Stimulated activated CD8-positive, alpha-beta memory T cell treated with anti-CD3 and anti-CD28 coated beads, Interleukin-7, amount 100 ng/mL, for 4 hours (primary cell): Measurements from ENCODE around the gene SYNGAP1.
"Not testable (repeated sequence)": the region's sequence is repeated elsewhere in the genome, so short reads cannot be mapped to it uniquely, and the experiment has no call there.

ENCODE experiments used
- DNase-seq, 2 donors: peaks; one replicate each; pipeline ENCODE4 v3.0.0-alpha.2; 2020; ENCODE audit warnings: low read depth in 2 of 2

SYNGAP1 gene

DNA sequence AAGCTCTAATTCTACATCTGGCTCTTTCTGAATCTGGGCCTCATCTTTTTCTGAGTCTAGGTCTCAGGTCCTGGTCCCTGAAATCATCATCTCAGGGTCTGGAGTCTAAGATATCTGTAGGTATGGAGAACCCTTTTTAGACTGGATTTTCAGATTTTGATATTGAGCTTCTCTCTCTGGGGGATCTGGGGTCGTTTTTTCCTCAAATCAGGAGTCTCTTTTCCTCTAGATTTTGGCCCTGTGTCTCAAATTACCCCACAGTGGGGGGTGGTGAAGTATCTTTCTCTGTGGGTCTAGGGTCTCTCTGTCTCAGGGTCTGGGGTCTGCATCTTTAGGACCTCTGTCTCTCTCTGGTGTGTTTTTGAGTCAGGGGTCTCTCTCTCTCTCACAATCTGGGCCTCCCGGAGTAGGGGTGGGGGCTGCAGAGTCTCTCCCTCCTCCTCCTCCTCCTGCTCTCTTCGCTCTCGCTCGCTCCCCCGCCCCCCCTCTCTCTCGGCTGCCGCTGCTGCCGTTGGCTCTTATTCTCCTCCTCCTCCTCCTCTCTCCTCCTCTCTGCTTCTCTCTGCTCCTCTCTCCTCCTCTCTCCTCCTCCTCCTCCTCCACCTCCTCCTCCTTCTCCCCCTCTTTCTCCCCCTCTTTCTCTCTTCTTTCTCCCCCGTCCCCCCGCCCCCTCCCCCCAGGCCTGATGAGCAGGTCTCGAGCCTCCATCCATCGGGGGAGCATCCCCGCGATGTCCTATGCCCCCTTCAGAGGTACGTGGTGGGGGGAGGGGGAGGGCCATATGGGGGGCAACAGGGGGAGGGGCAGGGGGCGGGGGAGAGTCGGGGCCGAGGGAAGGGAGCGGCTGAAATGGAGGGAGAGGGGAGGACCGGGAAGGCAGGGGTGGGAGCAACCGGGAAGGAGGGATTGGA lies at the start of gene SYNGAP1:
Gene SYNGAP1 (plus strand): TSS at position 486 of the 911 bp plus-strand sequence. CDS start 200 bp downstream, at position 686.
- no peak for DNase-seq

DNA sequence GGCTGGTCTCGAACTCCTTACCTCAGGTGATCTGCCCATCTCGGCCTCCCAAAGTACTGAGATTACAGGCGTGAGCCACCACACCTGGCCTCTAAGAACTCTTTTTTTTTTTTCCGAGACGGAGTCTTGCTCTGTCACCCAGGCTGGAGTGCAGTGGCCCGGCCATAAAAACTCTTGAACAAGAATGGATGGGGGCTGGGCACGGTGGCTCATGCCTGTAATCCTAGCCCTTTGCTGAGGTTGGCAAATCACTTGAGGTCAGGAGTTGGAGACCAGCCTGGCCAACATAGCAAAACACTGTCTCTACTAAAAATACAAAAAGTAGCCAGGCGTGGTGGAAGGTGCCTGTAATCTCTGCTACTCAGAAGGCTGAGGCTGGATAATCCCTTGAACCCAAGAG lies 48.0 kb upstream of the SYNGAP1 start:
- not testable (repeated sequence) for DNase-seq

DNA sequence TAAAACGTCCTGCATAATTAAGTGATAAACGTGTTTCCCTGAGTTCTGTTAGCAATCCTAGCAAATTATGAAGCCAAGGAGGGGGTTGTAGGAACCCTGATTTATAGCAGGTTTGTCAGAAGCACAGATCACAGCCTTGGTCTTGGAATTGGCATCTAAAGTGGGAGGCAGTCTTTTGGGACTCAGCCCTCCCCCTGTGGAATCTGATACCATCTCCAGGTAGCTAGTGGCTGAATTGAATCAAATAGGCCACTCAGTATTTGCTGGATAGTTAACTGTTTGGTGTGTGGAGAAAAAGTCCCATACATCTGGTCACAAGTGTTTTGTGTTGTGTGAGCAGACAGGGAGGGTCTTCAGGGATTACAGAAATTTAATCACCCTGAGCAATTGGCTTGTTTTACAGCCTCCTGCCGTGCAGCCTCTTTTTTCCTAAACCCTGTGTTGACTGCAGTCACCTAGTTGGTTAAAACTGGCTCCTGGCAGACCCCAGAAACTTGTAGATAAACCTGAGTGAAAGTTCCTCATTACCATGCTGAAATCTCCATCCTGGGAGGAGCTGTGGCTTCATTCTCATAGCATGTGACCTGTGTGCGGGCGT lies 47.2 kb upstream of the SYNGAP1 start:
- DNase-seq: no peak

DNA sequence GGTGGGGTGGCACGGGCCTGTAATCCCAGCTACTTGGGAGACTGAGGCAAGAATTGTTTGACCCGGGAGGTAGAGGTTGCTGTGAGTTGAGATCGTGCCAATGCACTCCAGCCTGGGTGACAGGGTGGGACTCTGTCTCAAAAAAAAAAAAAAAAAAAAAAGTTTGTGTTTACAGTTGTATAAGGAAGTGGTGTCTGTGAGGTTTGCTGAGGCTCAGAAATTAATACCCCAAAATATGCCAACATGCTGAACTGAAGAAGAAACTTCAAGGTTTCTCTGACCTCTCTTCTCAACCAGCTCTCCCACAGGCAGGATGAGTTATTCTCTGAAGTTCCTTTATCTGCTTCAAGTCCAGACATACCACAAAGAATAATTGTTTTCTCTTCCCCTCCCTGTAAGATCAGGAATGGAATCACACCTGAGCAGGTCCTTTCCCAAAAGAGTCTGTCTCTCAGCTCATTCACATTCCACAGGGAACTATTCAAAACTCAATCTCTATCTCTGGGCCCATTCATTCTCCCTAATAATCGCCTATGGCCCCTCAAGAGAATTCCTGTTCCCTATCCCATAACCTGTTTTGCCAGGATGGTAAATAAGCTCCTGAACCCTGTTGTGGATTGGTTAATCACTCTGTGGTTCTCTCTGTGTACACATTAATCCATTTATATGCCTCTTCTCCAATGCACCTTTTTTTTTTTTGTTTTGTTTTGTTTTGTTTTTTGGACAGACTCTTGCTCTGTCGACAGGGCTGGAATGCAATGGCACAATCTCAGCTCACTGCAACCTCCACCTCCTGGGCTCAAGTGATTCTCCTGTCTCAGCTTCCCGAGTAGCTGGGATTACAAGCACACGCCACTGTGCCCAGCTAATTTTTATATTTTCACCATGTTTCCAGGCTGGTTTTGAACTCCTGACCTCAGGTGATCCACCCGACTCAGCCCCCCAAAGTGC lies 45.6 kb upstream of the SYNGAP1 start:
- DNase-seq: no peak

DNA sequence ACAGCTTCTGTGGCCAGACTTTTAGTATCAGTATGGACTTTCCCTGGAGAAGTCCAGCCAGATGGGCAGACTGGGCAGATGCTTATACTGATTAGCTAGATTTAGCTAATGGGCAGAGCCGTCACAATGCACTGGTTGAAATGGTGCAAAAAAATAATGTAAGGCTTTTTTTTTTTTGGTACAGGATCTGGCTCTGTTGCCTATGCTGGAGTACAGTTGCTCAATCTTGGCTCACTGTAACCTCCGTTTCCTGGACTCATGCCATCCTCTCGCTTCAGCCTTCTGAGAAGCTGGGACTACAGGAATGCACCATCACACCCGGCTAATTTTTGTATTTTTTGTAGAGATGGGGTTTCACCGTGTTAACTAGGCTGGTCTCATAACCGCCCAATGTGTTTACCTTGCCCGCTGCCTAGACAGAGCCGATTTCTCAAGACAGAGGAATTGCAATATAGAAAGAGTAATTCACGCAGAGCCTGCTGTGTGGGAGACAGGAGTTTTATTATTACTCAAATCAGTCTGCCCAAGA lies 44.7 kb upstream of the SYNGAP1 start:
- no peak for DNase-seq

DNA sequence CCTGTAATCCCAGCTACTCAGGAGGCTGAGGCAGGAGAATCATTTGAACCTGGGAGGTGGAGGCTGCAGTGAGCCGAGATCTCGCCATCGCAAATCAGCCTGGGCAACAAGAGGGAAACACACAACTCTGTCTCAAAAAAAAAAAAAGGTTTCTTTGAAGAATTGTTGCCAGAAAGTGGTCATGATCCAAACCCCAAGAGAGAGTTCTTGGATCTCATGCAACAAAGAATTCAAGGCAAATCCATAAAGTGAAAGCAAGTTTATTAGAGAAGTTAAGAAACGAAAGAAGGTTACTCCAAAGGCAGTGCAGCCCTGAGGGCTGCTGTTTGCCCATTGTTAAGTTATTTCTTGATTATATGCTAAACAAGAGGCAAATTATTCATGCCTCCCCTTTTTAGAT lies 42.7 kb upstream of the SYNGAP1 start:
- no peak for DNase-seq

DNA sequence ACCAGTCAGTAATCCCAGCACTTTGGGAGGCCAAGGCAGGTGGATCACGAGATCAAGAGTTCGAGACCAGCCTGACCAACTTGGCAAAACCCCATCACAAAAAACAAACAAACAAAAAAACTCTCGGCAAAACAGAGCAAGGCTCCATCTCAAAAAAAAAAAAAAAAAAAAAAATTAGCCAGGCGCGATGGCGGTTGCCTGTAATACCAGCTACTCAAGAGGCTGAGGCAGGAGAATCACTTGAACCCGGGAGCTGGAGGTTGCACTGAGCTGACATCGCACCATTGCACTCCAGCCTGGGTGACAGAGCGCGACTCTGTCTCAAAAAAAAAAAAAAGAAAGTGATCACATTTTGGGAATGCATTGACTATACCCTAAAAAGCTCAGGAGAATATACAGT lies 40.7 kb upstream of the SYNGAP1 start:
- DNase-seq: not testable (repeated sequence)

DNA sequence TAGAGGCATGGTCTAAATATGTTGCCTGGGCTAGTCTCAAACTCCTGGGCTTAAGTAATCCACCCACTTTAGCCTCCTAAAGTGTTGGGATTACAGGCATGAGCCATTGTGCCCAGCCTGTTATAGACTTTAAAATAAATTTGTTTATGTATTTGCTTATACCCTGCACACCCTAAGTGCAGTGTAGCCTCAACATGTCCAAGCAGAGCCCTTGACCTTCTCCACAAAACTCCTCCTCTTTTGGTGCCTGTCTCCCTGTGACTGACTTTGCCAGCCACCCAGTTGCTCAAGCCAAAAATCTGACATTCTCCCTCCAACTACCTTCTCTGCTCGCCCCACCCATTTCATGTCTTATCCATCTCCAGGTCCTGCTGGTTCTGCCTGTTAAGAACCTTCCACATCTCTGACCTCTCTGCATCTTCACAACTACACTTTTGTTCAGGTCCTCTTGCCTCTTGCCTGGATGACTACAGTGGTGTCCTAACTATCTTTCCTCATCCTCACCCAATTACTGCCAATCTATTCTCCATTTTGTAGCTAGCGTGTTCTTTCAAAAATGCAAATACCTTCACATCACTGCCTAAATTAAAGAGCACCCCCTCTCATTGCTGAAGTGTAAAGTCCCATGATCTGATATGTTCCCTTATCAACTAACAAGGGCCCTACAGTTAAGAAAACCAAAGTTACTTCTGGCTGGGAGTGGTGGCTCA lies 39.4 kb upstream of the SYNGAP1 start:
- DNase-seq: no peak

DNA sequence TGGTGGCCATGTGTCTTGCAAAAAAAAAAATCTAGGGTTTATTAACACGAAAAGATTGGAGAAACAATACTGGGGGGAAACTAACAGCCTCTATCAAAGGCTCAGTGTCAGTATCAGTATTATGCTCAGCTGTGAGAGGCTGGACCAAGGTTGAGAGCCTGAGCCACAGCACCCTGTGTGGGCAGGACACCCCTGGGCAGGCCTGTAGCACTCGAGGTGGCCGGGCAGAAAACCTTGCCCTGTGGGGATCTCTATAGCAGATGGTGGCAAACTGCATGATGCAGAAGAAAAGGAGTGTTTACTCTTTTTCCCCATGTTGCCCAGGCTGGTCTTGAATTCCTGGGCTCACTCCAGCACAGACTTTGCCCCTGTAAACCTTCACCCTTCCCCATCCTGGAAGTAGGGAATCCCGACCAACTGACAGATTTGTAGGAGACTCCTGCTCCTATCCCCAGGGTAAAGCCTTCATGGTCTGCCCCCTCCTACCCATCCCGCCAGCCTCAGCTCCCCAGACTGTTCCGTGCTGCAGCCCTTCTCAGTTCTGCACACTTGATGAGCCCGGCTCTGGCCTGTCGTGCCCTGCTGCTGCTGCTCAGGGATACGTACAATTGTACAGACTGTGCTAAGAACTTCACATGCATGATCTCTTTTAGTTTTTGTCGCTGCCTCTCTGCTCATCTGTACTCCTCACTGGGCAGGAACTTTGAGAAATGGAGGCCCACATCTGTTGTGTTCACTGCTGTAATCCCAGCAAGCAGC lies 36.3 kb upstream of the SYNGAP1 start:
- no peak for DNase-seq

DNA sequence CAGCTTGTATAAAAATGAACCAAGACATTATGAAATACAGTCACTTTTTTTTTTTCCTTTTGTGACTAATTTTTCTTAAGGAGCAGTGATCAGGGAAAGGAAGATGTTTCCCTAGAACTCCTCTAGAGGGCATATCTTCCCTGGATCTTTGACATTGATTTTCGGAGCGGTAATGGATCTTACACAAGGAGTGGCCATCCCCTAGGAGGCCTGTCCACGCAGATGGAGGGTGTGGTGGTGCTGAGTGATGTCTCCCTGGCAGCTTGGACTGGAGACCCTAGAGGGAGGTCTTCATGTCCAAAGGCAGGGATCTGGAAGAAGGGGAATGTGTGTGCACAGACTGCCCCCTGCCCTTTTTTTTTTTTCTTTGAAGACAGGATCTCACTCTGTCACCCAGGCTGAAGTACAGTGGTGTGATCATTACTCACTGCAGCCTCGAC lies 35.3 kb upstream of the SYNGAP1 start:
- no peak for DNase-seq

DNA sequence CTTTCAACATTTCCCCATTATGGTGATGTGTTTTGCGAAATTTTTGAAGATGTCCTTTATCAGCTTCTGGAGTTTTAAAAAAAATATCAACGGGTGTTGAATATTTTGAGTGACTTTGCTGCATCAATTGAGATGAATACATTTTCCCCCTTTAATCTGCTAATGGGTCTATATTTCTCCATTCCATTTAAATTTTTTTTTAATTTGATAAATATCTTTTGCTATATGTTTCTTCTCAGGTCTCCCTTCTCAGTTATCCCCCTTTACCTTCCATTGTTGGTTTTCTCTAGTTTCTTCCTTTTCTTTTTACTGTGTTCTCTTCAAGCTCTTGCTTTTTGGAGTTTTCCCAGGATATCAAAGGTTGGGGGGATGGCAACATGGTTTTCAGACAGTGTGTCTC lies 29.7 kb upstream of the SYNGAP1 start:
- DNase-seq: no peak

DNA sequence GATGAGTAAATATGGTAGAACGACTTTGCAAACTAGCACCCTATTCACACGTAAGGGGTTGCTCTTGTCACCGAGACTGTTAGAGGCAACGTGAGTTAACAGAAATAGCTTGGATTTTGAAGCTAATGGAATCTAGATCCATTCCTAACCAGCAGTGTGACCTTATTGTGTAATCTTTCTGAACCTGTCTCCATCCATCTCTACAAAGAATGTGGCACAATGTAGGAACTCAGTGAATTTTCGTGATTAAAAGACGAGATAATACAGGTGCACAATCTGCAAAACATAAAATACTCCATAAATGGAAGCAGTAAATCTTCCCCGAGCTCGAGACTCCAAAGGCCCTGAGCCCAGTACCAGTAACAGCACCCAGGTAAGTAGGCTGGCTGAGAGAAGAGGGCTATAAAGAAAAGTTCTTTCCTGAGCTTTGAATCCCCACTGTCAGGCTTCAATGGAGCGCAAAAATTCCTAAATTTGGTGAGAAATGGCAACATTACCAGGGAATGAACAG lies 29.0 kb upstream of the SYNGAP1 start:
- no peak for DNase-seq

DNA sequence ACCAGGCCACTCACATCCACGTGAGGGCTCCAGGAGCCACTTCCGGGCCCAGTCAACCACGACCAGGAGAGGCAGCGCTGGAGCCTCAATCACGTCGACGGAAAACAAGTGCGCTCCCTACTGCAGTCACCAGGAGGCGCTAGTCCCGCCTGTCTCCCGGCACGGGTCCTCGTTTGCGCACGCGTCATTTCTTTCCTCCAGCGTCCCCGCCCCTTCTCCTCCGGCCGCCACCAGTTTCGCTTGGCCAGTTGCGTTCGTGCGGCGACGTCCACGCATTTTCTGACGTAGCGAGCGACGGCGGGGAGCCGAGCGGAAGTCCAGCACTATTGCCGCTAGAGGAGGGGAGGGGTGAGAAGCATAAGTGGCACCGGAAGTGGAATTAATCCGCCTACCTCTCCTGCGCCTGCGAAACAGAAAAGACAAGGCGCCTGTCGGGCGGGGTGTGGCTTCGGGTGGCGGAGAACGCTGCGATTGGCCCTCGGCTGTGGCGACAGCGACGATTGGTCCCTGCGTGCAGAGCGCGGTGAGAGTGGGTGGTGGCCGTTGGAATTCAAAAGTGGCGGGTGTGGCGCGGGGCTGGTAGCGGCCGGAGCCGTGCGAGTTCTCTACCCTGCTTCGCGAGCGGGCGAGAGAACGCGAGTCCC lies 28.5 kb upstream of the SYNGAP1 start, which contains the start of gene KIFC1:
Gene KIFC1 (plus strand): TSS at position 546 of the 644 bp plus-strand sequence. CDS start 163 bp downstream, outside the sequence.
- DNase-seq: peak; percentile 98 to 99

DNA sequence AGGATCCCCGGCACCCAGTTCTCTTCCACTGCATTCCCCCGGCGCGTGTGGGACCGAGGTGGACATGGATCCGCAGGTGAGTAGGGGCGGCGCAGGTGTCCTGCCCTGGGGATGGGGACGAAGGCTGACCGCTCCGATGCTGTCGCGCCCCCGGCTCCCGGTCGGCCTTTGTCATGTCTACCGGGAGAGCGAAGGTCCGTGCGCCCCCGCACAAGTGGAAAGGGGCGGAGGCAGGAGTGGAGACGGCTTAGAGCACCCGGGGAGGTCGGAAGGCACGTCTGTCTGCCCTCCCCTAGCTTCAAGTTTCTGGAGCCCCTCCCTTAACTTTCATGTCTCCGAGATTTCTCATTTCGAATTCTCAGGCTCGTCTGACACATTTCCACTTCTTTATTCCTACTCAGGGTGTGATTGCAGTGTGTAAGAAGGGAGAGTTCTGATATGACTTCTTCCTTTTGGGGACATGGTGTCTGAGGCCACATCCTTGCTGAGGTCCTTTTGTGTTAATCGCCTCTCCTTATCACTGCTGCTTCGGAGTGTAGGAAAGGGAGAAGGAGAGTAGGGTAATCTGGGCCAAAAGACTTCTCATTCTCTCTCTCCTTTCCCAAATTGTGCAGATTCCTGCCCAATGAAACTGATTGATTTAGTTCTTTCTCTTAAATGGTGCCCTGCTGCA lies 27.8 kb upstream of the SYNGAP1 start:
- no peak for DNase-seq

DNA sequence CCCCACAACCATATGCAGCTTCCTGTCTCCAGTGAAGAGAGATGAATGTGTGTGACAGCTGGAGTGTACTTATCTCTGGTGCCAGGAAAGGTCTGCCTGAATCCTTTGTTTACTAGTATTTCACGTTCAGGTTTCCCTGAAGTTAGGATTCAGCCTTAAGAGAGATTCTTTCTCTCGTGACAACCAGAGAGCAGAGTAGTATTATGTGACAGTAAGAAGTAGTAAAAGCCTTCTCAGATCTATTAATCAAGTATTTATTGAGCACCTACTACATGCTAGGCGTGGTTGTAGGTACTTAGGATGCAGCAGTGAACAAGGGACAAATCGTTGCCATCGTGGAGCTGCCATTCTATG lies 27.3 kb upstream of the SYNGAP1 start:
- no peak for DNase-seq

DNA sequence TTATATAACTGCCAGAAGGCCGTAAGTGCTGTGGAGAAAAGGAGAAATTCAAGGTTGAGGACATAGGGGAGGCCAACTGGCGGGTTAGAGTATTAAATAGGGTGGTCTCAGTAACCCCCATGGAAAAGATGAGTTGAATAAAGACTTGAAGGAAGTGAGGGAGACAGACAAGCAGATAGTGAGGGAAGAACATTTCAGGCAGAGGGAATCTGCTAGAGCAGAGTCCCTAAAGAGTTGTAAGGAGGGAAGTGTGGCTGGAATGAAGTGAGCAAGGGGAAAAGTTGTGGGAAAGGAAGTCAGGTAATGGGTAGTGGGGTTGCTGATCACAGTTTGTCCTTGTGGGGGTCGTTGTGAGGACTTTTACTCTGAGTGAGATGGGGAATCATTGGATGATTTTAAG lies 26.9 kb upstream of the SYNGAP1 start:
- DNase-seq: no peak

DNA sequence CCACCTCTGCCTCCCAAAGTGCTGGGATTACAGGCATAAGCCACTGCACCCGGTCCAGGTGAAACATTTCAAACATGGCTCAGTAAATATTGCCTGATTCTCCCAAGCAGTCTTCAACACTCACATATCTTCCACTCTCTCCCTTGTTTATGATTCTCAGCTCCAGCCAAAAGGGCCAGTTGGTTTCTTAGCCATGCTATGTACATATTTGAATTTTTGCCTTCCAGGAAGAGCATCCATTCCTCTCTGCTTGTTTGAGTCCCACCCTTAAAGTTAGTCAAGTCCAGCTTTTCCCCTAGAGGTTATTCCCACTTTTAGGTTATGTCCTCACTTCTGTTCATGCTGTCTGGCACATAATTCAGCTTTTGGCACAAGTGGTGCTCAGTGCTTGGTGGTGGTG lies 22.3 kb upstream of the SYNGAP1 start:
- no peak for DNase-seq

DNA sequence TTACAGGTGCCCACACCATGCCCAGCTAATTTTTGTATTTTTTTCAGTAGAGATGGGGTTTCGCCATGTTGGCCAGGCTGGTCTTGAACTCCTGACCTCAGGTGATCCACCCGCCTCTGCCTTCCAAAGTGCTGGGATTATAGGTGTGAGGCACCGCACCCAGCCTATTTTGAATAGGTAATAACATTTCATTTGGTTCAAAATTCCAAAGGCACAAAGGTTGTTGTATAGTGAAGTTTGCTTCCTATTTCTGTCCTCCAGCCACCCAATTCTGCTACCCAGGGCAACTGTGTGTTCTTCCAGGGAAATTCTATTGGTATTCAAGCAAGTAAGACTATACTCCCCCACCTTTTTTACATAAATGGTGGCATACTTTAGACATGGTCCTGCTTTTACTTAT lies 21.3 kb upstream of the SYNGAP1 start:
- not testable (repeated sequence) for DNase-seq

DNA sequence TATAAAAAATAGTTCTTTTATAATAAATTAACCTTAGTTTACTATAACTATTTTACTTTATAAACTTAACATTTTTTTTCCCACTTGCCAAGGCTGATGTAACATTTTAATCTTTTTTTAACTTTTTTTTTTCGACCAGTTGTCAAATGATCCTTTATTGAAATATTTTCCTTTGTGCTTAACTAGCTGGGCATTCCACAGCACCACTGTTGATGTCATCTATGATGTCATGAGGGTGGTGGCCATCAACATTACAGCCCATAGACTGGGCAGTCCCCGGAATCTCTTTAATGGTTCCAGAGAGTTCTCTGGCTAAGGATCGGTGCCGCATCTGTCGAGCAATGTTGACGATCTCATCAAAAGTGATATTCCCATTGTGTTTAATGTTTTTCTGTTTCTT lies 20.0 kb upstream of the SYNGAP1 start:
- DNase-seq: not testable (repeated sequence)
